ENCODE data around the gene PDE2A. TPM values are rescaled to one million over a fixed set of nuclear protein-coding genes. Genes with fewer than 3 reads are reported as not detected.

Gene PDE2A
- total RNA-seq, 1 experiment from 2014 or later: 9.6 TPM

GRCh38 chr11:72625691-72626413 lies 48.4 kb downstream of the PDE2A start:
- Histone ChIP-seq H3K36me3 (ENCODE audit: low read depth) (no peaks in the 10 kb centered on the region), H3K9me3 (ENCODE audit: insufficient read depth, low read depth) (no peaks in the 10 kb centered on the region), H3K9me2 (ENCODE audit: insufficient read depth) (no peaks in the 10 kb centered on the region), H3K4me2 (no peak overlapping the region), H3K79me2 (ENCODE audit: low read depth) (no peaks in the 10 kb centered on the region), H3K27ac (no peak overlapping the region), H4K20me1 (ENCODE audit: insufficient read depth) (0 out of 2 replicates have a peak, but pooled peaks cover 7% of the 10 kb centered on the region), H3K4me3 (no peak overlapping the region), H3K27me3 (ENCODE audit: insufficient read depth, low read depth) (no peaks in the 10 kb centered on the region), H2AFZ (no peak overlapping the region), H3K4me1 (replicated peaks; ENCODE audit: insufficient read depth) (no peaks in the 10 kb centered on the region), H3F3A (ENCODE audit: insufficient read depth, low read depth) (no peaks in the 10 kb centered on the region)
- no peak for TF ChIP-seq EZH2 (IDR thresholded peaks at IDR 0.05; ENCODE audit: low read depth)
- no peak for TF ChIP-seq CTCF (conservative IDR thresholded peaks at IDR 0.05)
- BruUV-seq (replicated peaks): no TSS peak
- no peak for DNase-seq
- POLR2A ChIA-PET (ENCODE audit: unreplicated experiment): no interaction called here
- intact Hi-C loops (cut with micrococcal nuclease; ENCODE audit: unreplicated experiment): no loop called here
- CTCF ChIA-PET: interaction anchor here (0.6 kb wide), 1 partner anchor 58 kb away, joined by 3 read pairs; no protein-coding TSS in a partner anchor

GRCh38 chr11:72624496-72625201 lies 49.6 kb downstream of the PDE2A start:
- Histone ChIP-seq H3F3A (ENCODE audit: insufficient read depth, low read depth) (no peaks in the 10 kb centered on the region), H3K9me3 (ENCODE audit: insufficient read depth, low read depth) (no peaks in the 10 kb centered on the region), H3K27ac (no peak overlapping the region), H3K79me2 (ENCODE audit: low read depth) (no peaks in the 10 kb centered on the region), H3K4me3 (no peak overlapping the region), H2AFZ (no peak overlapping the region), H4K20me1 (ENCODE audit: insufficient read depth) (0 out of 2 replicates have a peak, but pooled peaks cover 2% of the 10 kb centered on the region), H3K4me2 (no peak overlapping the region), H3K27me3 (ENCODE audit: insufficient read depth, low read depth) (no peaks in the 10 kb centered on the region), H3K4me1 (replicated peaks; ENCODE audit: insufficient read depth) (no peaks in the 10 kb centered on the region), H3K36me3 (ENCODE audit: low read depth) (no peaks in the 10 kb centered on the region), H3K9me2 (ENCODE audit: insufficient read depth) (no peaks in the 10 kb centered on the region)
- no peak for DNase-seq
- POLR2A ChIA-PET (ENCODE audit: unreplicated experiment): no interaction called here
- no peak for TF ChIP-seq CTCF (conservative IDR thresholded peaks at IDR 0.05)
- no peak for TF ChIP-seq EZH2 (IDR thresholded peaks at IDR 0.05; ENCODE audit: low read depth)
- no TSS peak for BruUV-seq (replicated peaks)
- intact Hi-C loops (cut with micrococcal nuclease; ENCODE audit: unreplicated experiment): no loop called here
- CTCF ChIA-PET: no interaction called here

- intact Hi-C loops (cut with micrococcal nuclease; ENCODE audit: unreplicated experiment): no loop called here
- POLR2A ChIA-PET (ENCODE audit: unreplicated experiment): no interaction called here
Observed at GRCh38 chr11:72623052-72623451, 51.2 kb downstream of the PDE2A start.

More at GRCh38 chr11:72623052-72623451, 51.2 kb downstream of the PDE2A start:
- Histone ChIP-seq H2AFZ (no peak overlapping the region), H3F3A (ENCODE audit: insufficient read depth, low read depth) (no peaks in the 10 kb centered on the region), H3K79me2 (ENCODE audit: low read depth) (no peaks in the 10 kb centered on the region), H3K4me3 (no peak overlapping the region), H3K9me3 (ENCODE audit: insufficient read depth, low read depth) (no peaks in the 10 kb centered on the region), H3K27ac (no peak overlapping the region), H3K9me2 (ENCODE audit: insufficient read depth) (no peaks in the 10 kb centered on the region), H3K36me3 (ENCODE audit: low read depth) (no peaks in the 10 kb centered on the region), H4K20me1 (ENCODE audit: insufficient read depth) (no peaks in the 10 kb centered on the region), H3K27me3 (ENCODE audit: insufficient read depth, low read depth) (peaks cover 4% of the 10 kb centered on the region; the same call in 1 of the 2 replicates), H3K4me2 (no peak overlapping the region), H3K4me1 (replicated peaks; ENCODE audit: insufficient read depth) (no peaks in the 10 kb centered on the region)
- no TSS peak for BruUV-seq (replicated peaks)
- TF ChIP-seq CTCF (conservative IDR thresholded peaks at IDR 0.05) (no peak), EZH2 (IDR thresholded peaks at IDR 0.05; ENCODE audit: low read depth) (no peak)
- DNase-seq: no peak
- CTCF ChIA-PET: no interaction called here

All from PC-9 (cell line).